Type B pancreatic cell (in vitro differentiated cells): Measurements from ENCODE around the gene PPIL4. TPM values are rescaled to one million over a fixed set of nuclear protein-coding genes. Genes with fewer than 3 reads are reported as not detected.
A peak's percentile ranks its signal among the peaks of the same experiment; 100 is the strongest.

Source experiments
- DNase-seq: peaks from one replicate; pipeline ENCODE4 v3.0.0; 2021; ENCODE audit warnings: mixed read lengths; ENCODE audit not compliant: unreplicated experiment; ENCODE audit errors: extremely low spot score
- H3K27ac Mint-ChIP-seq: 2 replicates; pipeline ENCODE4 v1.8.0; 2021; ENCODE audit warnings: mild to moderate bottlenecking, mixed read lengths
- H3K27me3 Mint-ChIP-seq: 2 replicates; pipeline ENCODE4 v1.8.0; 2021; ENCODE audit warnings: mixed read lengths
- H3K36me3 Mint-ChIP-seq: 2 replicates; pipeline ENCODE4 v1.8.0; 2021; ENCODE audit warnings: mixed read lengths
- H3K4me1 Mint-ChIP-seq: one replicate; pipeline ENCODE4 v1.8.0; 2021; ENCODE audit warnings: mixed read lengths; ENCODE audit not compliant: unreplicated experiment
- H3K4me3 Mint-ChIP-seq: 2 replicates; pipeline ENCODE4 v1.8.0; 2021; ENCODE audit warnings: mild to moderate bottlenecking, mixed read lengths
- H3K9me3 Mint-ChIP-seq: 2 replicates; pipeline ENCODE4 v1.8.0; 2021; ENCODE audit warnings: mixed read lengths
- CTCF ChIP-seq: fragments of 200-600 bp; sonication (generic); conservative IDR thresholded peaks from 2 replicates; pipeline ENCODE4 v1.5.0; 2021; ENCODE audit warnings: antibody characterized with exemption, mild to moderate bottlenecking
- total RNA-seq: library from RNA; stranded (reverse); gene quantifications from 2 replicates; pipeline ENCODE4 v1.2.1, GENCODE V29; 2021; ENCODE audit warnings: low replicate concordance

Gene PPIL4
- total RNA-seq, 1 donor from 2014 or later, result 36.7 TPM

DNA sequence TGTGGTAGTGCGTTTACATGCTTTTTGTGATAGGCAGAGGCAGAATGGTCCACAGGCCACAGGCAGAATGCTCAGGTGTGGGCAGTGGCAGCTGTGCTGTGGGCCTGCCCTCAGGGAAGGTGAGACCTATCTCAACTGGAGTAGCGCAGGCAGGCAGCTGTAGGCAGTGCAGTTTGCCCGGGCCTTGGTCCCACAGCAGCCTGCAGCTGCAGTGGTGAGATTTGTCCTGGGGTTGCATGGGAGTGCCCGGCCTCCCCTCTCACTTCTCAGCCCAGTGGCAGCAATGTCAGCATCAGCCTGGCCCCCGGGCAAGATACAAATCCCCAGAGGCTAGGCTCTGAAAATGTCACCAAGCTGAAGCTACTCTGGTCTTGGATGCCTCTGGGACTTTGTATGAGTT is 6.1 kb upstream of the PPIL4 start:
- no peak for TF ChIP-seq CTCF
- no peaks in the 10 kb centered on the region for H3K4me1 Mint-ChIP-seq
- H3K27ac Mint-ChIP-seq, result no peak overlapping the region
- peaks cover 58% of the 10 kb centered on the region for H3K27me3 Mint-ChIP-seq
- no peaks in the 10 kb centered on the region for H3K36me3 Mint-ChIP-seq
- no peaks in the 10 kb centered on the region for H3K9me3 Mint-ChIP-seq
- no peak overlapping the region for H3K4me3 Mint-ChIP-seq
- no peak for DNase-seq

DNA sequence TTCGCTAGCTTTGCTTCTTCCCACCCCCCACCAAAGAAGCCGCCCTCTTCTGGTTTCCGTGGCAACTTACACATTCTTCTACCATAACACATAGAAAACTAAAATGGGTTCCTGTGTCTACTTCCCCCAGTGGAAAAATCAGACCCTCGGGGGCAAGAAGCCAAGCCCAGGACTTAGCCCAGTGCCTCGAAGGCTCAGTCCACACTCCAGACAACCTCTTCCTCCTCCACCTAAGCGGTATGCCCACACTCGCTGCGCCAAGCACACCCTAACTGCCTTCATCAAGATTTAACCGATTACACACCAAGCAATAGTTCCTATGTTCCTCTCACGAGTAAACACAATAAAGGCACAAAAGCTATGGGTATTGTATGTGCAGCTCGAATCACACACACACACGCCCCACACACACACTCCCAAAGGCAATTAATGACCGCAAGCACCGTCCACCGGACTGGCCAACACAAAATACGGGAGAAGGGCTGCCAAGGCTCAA is 537 bp downstream of the PPIL4 start:
- TF ChIP-seq CTCF, result no peak
- Mint-ChIP-seq H3K9me3 (no peaks in the 10 kb centered on the region), H3K4me1 (peaks cover 23% of the 10 kb centered on the region), H3K27me3 (peaks cover 20% of the 10 kb centered on the region), H3K4me3 (peak overlapping the region; percentile 96), H3K36me3 (peaks cover 3% of the 10 kb centered on the region), H3K27ac (peak overlapping the region; percentile 98)
- DNase-seq, result no peak

DNA sequence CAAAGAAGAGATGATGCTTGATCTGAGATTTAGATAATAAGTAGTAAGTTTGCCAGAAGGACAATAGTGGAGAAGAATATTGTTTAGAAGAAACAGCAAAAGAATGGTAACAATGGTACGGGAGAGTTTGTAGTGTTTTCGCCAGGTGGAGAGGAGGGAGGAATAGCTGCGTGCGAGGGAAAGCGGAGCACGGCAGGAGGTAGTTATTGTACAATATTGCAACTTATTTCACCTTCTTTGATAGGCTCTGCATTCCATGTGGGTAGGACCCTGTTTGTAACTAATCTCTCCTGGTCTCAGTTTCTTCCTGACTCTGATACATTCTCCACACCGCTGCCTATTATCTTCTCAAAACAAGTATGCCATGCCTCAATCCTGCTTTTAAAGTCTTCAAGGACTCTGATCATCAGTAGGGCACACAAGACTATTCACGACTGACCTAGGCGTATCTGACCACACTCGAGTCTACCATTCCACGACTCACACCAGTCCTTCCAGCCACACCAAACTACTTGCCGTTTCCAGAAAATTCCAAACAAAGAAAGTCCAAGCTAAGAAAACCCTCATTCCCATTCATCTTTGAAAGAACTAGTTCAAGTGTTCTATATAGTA is 1.1 kb downstream of the PPIL4 start:
- Mint-ChIP-seq H3K27ac (peak overlapping the region; percentile 98), H3K27me3 (peaks cover 15% of the 10 kb centered on the region), H3K4me1 (peaks cover 23% of the 10 kb centered on the region), H3K36me3 (peaks cover 3% of the 10 kb centered on the region), H3K9me3 (no peaks in the 10 kb centered on the region), H3K4me3 (peak overlapping the region; percentile 96)
- no peak for DNase-seq
- TF ChIP-seq CTCF, result no peak

GRCh38 chr6:149541139-149541538 is 4.7 kb downstream of the PPIL4 start:
- Mint-ChIP-seq H3K4me1 (peaks cover 23% of the 10 kb centered on the region), H3K36me3 (peaks cover 12% of the 10 kb centered on the region), H3K27me3 (no peaks in the 10 kb centered on the region), H3K9me3 (no peaks in the 10 kb centered on the region), H3K4me3 (no peak overlapping the region), H3K27ac (no peak overlapping the region)
- no peak for DNase-seq
- TF ChIP-seq CTCF, result no peak

DNA sequence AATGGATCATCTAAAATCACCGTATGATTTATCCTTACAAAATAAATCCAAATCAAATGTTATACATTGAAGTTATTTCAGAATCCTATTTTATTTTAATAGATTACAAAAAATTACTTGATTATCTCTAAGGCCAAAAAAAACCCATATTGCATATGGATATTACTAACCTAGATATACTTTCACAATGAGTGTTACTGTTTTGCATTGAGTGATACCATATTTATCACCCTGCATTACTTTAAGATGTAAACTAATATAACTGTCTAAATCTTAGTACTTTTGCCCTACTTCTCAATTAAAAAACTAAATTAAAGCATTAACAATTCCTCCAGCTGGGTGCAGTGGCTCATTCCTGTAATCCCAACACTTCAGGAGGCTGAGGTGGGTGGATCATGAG is 11.1 kb downstream of the PPIL4 start:
- no peak for DNase-seq
- Mint-ChIP-seq H3K4me1 (no peaks in the 10 kb centered on the region), H3K36me3 (peaks cover 32% of the 10 kb centered on the region), H3K4me3 (no peak overlapping the region), H3K27ac (no peak overlapping the region), H3K27me3 (no peaks in the 10 kb centered on the region), H3K9me3 (no peaks in the 10 kb centered on the region)
- TF ChIP-seq CTCF, result no peak
